GM18858 (cell line): ENCODE measurements around the gene NDUFAF8.

Source experiments
- ATAC-seq: cut with Tn5 transposase; IDR thresholded peaks from one replicate; pipeline ENCODE4 v1.9.1; 2021; ENCODE audit not compliant: unreplicated experiment

Gene NDUFAF8

GRCh38 chr17:81251709-81252301 is 12.7 kb downstream of the NDUFAF8 start:
- no peak for ATAC-seq

- ATAC-seq, result no peak
Measured at GRCh38 chr17:81252326-81252986, 13.3 kb downstream of the NDUFAF8 start.

- no peak for ATAC-seq
Measured at GRCh38 chr17:81252987-81253329, 13.8 kb downstream of the NDUFAF8 start.

- ATAC-seq, result no peak
Measured at GRCh38 chr17:81253358-81254131, 14.4 kb downstream of the NDUFAF8 start.

GRCh38 chr17:81254955-81255717 is 16.0 kb downstream of the NDUFAF8 start:
- ATAC-seq, result no peak

GRCh38 chr17:81256616-81257015 is 17.5 kb downstream of the NDUFAF8 start:
- ATAC-seq, result no peak

GRCh38 chr17:81257533-81257932 is 18.4 kb downstream of the NDUFAF8 start:
- ATAC-seq, result no peak

- ATAC-seq, result no peak
Measured at GRCh38 chr17:81258292-81258691, 19.2 kb downstream of the NDUFAF8 start.

- no peak for ATAC-seq
Measured at GRCh38 chr17:81259058-81259605, 20.0 kb downstream of the NDUFAF8 start.

GRCh38 chr17:81260171-81260570 is 21.1 kb downstream of the NDUFAF8 start:
- no peak for ATAC-seq

- no peak for ATAC-seq
Measured at GRCh38 chr17:81260641-81261040, 21.5 kb downstream of the NDUFAF8 start.

- no peak for ATAC-seq
Measured at GRCh38 chr17:81261096-81261495, 22.0 kb downstream of the NDUFAF8 start.

GRCh38 chr17:81261582-81262336 is 22.6 kb downstream of the NDUFAF8 start:
- no peak for ATAC-seq

- no peak for ATAC-seq
Measured at GRCh38 chr17:81263371-81264181, 24.5 kb downstream of the NDUFAF8 start.

- ATAC-seq, result no peak
Measured at GRCh38 chr17:81264640-81265039, 25.5 kb downstream of the NDUFAF8 start.

- no peak for ATAC-seq
Measured at GRCh38 chr17:81265576-81265975, 26.5 kb downstream of the NDUFAF8 start.

GRCh38 chr17:81267390-81268067 is 28.4 kb downstream of the NDUFAF8 start:
- ATAC-seq, result no peak

GRCh38 chr17:81270279-81270678 is 31.2 kb downstream of the NDUFAF8 start:
- no peak for ATAC-seq

- no peak for ATAC-seq
Measured at GRCh38 chr17:81271226-81271625, 32.1 kb downstream of the NDUFAF8 start.
